Left lung (tissue), 10 donors: Measurements from ENCODE around the gene ELAVL2. TPM values are rescaled to one million over a fixed set of nuclear protein-coding genes. Genes with fewer than 3 reads are reported as not detected.

ENCODE experiments used
- ATAC-seq: fragments of 200-7000 bp; cut with Tn5 transposase; one replicate; pipeline ENCODE4 v1.9.1; 2020; ENCODE audit warnings: moderate library complexity
- DNase-seq, 4 donors: peaks; one replicate each; pipeline ENCODE4 v3.0.0-alpha.2; 2013 to 2020
- H3K27ac ChIP-seq, 2 donors: fragments of 200-600 bp; sonication (generic) in 1 of 2; one replicate each; pipeline versions ENCODE4 v1.5.0 to v1.8.0; 2020 to 2021
- H3K27me3 ChIP-seq, 2 donors: fragments of 200-600 bp; sonication (generic) in 1 of 2; one replicate each; pipeline versions ENCODE4 v1.5.0 to v1.8.0; 2020 to 2021
- H3K36me3 ChIP-seq, 2 donors: fragments of 200-600 bp; sonication (generic) in 1 of 2; one replicate each; pipeline versions ENCODE4 v1.5.0 to v1.8.0; 2020 to 2021
- H3K4me1 ChIP-seq, 2 donors: fragments of 200-600 bp; one replicate each; pipeline ENCODE4 v1.8.0; 2021
- H3K4me3 ChIP-seq, 2 donors: fragments of 200-600 bp; sonication (generic) in 1 of 2; one replicate each; pipeline versions ENCODE4 v1.5.0 to v1.8.0; 2020 to 2021; ENCODE audit warnings: mild to moderate bottlenecking in 1 of 2
- H3K9me3 ChIP-seq, 2 donors: fragments of 200-600 bp; sonication (generic) in 1 of 2; one replicate each; pipeline versions ENCODE4 v1.5.0 to v1.8.0; 2020 to 2021
- CTCF ChIP-seq, 2 donors: fragments of 200-600 bp; sonication (generic) in 1 of 2; IDR thresholded peaks; one replicate each; pipeline versions ENCODE4 v1.5.0 to v1.8.0; 2021; ENCODE audit warnings: antibody characterized with exemption in 2 of 2
- intact Hi-C, 2 donors: fragments of 100-400 bp; cut with DNase I; formaldehyde crosslinking; loops; one replicate each; pipeline versions ENCODE4 v1.11.2 to v1.14.2; 2022
- polyA plus RNA-seq, 6 donors: library from polyadenylated mRNA; unstranded; fragments of 120-200 nt; gene quantifications; one replicate each; pipeline ENCODE4 v1.2.1, GENCODE V29; 2013; ENCODE audit not compliant: insufficient read length in 6 of 6
- total RNA-seq, 2 donors: library from RNA; stranded (reverse); fragmentation: NEBNext Ultra II Directional; extraction: Animal tissue kit (Norgen Biotek cat#: 25700); gene quantifications; one replicate each; pipeline ENCODE4 v1.2.1, GENCODE V29; 2021
- donor health status: DM: no; HTN: yes; CAD: no.
- donor health status: DM: no; HTN: no; CAD: no.

Gene ELAVL2
- total and polyA plus RNA-seq, 8 donors, result 0.35 to 4.5 (median 2.3) TPM; not detected in 1

GRCh38 chr9:23695572-23695971 is 130.5 kb downstream of the ELAVL2 start:
- Histone ChIP-seq H3K9me3 (no peaks in the 10 kb centered on the region), H3K4me1 (no peaks in the 10 kb centered on the region), H3K27ac (no peak overlapping the region), H3K27me3 (no peaks in the 10 kb centered on the region), H3K36me3 (no peaks in the 10 kb centered on the region), H3K4me3 (no peak overlapping the region)
- DNase-seq (no peak), ATAC-seq (no peak)
- intact Hi-C loops, result no loop called here
- no peak for TF ChIP-seq CTCF (IDR thresholded peaks at IDR 0.05)

GRCh38 chr9:23693374-23693773 is 132.7 kb downstream of the ELAVL2 start:
- intact Hi-C loops, result no loop called here
- no peaks in the 10 kb centered on the region for H3K27me3 ChIP-seq
- no peak for TF ChIP-seq CTCF (IDR thresholded peaks at IDR 0.05)
- ATAC-seq (no peak), DNase-seq (no peak)
- no peaks in the 10 kb centered on the region for H3K36me3 ChIP-seq
- H3K4me1 ChIP-seq, result no peaks in the 10 kb centered on the region
- H3K4me3 ChIP-seq, result no peak overlapping the region
- no peaks in the 10 kb centered on the region for H3K9me3 ChIP-seq
- H3K27ac ChIP-seq, result no peak overlapping the region

DNA sequence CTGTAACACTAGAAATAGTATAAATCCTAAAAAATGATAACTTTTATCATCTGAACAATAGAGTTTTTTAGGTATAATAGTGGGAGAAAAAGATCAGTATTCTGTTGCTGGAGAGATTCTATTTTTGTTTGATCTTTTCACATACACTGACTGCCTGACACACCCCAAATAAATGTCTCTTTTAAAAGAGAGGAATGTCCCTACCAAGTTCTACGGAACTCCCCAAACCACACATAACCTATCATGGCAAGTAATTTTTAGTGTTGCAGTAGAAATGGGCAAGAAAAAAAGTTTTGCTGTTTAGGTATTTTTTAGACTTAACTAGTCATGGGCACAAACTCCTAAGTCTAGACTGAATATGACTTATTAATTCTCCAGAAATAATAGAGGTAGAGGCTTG is 139.1 kb downstream of the ELAVL2 start:
- intact Hi-C loops, result no loop called here
- Histone ChIP-seq H3K4me1 (no peaks in the 10 kb centered on the region), H3K27me3 (no peaks in the 10 kb centered on the region), H3K27ac (no peak overlapping the region), H3K36me3 (no peaks in the 10 kb centered on the region), H3K4me3 (no peak overlapping the region), H3K9me3 (no peaks in the 10 kb centered on the region)
- ATAC-seq, result no peak
- no peak for TF ChIP-seq CTCF (IDR thresholded peaks at IDR 0.05)
- DNase-seq, result no peak

DNA sequence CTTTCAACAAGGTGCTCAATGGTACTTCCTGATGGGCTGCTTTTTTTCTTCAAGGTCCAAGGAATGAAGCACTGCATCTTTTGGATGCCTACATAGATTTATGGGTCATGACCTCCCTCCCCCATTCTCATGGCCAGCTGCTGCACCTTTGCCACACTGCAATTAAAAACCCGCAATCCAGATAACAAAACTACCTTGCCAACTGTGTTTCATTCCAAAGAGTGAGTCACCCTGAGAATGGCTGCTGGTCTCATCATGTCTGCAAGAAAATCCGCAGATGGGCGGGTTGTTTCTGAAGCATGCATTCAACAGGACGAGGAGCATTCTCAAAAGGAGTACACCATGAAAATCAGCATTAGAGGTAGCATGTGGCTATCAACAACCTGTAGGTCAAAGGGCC is 139.8 kb downstream of the ELAVL2 start:
- Histone ChIP-seq H3K4me3 (no peak overlapping the region), H3K9me3 (no peaks in the 10 kb centered on the region), H3K4me1 (no peaks in the 10 kb centered on the region), H3K27ac (no peak overlapping the region), H3K27me3 (no peaks in the 10 kb centered on the region), H3K36me3 (no peaks in the 10 kb centered on the region)
- DNase-seq (no peak), ATAC-seq (no peak)
- intact Hi-C loops, result no loop called here
- TF ChIP-seq CTCF (IDR thresholded peaks at IDR 0.05), result no peak

GRCh38 chr9:23683611-23684061 is 142.4 kb downstream of the ELAVL2 start:
- Histone ChIP-seq H3K4me1 (no peaks in the 10 kb centered on the region), H3K27ac (no peak overlapping the region), H3K27me3 (no peaks in the 10 kb centered on the region), H3K9me3 (no peaks in the 10 kb centered on the region), H3K4me3 (no peak overlapping the region), H3K36me3 (no peaks in the 10 kb centered on the region)
- intact Hi-C loops, result no loop called here
- no peak for TF ChIP-seq CTCF (IDR thresholded peaks at IDR 0.05)
- ATAC-seq, result no peak
- no peak for DNase-seq
